Naive thymus-derived CD4-positive, alpha-beta T cell (primary cell): Measurements from ENCODE around the gene SEL1L3. TPM values are rescaled to one million over a fixed set of nuclear protein-coding genes. Genes with fewer than 3 reads are reported as not detected.

Source experiments
- ATAC-seq: fragments of 150-1000 bp; cut with Tn5 transposase; 2 replicates; pipeline ENCODE4 v1.10.0; 2021; ENCODE audit warnings: mild to moderate bottlenecking, moderate library complexity
- CTCF ChIA-PET: fragments of 350-600 bp; sonication (Branson Sonifier 250); formaldehyde crosslinking; loops from one replicate; lab custom pipeline; 2021; ENCODE audit warnings: antibody characterized with exemption; lab: Charles Lee
- POLR2A ChIA-PET: fragments of 350-600 bp; sonication (Branson Sonifier 250); formaldehyde crosslinking; loops from one replicate; lab custom pipeline; 2021; ENCODE audit warnings: antibody characterized with exemption, inconsistent platforms; lab: Charles Lee
- DNase-seq, 9 donors: peaks; one replicate each; pipeline versions ENCODE4 v3.0.0 to v3.0.0-alpha.2; 2020 to 2022; ENCODE audit warnings: mixed read lengths in 1 of 9
- H3K27ac ChIP-seq: one replicate; pipeline ENCODE4 v1.7.0; 2013; ENCODE audit warnings: mild to moderate bottlenecking, low read depth, low read length, moderate library complexity
- H3K27me3 ChIP-seq, 2 donors: one replicate each; pipeline ENCODE4 v1.7.0; 2013; ENCODE audit warnings: low read length in 2 of 2, mild to moderate bottlenecking in 2 of 2, moderate library complexity in 2 of 2; ENCODE audit not compliant: control insufficient read depth in 2 of 2, insufficient read depth in 2 of 2
- H3K36me3 ChIP-seq, 3 experiments: 1 replicate in 2 of 3; 2 replicates in 1 of 3; pipeline ENCODE4 v1.7.0; 2013; ENCODE audit warnings: low read length in 3 of 3, mild to moderate bottlenecking in 3 of 3, moderate library complexity in 1 of 3; ENCODE audit not compliant: insufficient read depth in 3 of 3, control insufficient read depth in 2 of 3
- H3K4me1 ChIP-seq, 2 donors: one replicate each; pipeline ENCODE4 v1.7.0; 2013; ENCODE audit warnings: low read length in 2 of 2, mild to moderate bottlenecking in 2 of 2, moderate library complexity in 1 of 2; ENCODE audit not compliant: control insufficient read depth in 2 of 2, insufficient read depth in 2 of 2
- H3K4me3 ChIP-seq: 2 replicates; pipeline ENCODE4 v1.7.0; 2013; ENCODE audit warnings: mild to moderate bottlenecking, low read length
- H3K9me3 ChIP-seq, 3 experiments: 1 replicate in 2 of 3; 2 replicates in 1 of 3; pipeline ENCODE4 v1.7.0; 2013; ENCODE audit warnings: low read length in 3 of 3; ENCODE audit not compliant: control insufficient read depth in 2 of 3
- H3K27ac Mint-ChIP-seq, 9 donors: one replicate each; pipeline ENCODE4 v1.8.0; 2020 to 2022; ENCODE audit warnings: mixed read lengths in 9 of 9, mild to moderate bottlenecking in 8 of 9, moderate library complexity in 5 of 9, inconsistent platforms in 2 of 9
- H3K27me3 Mint-ChIP-seq, 5 donors: one replicate each; pipeline ENCODE4 v1.8.0; 2021 to 2022; ENCODE audit warnings: mixed read lengths in 5 of 5, mild to moderate bottlenecking in 1 of 5
- H3K36me3 Mint-ChIP-seq, 5 donors: one replicate each; pipeline ENCODE4 v1.8.0; 2020 to 2022; ENCODE audit warnings: mixed read lengths in 5 of 5, mild to moderate bottlenecking in 3 of 5, inconsistent platforms in 1 of 5
- H3K4me1 Mint-ChIP-seq, 7 donors: one replicate each; pipeline ENCODE4 v1.8.0; 2020 to 2022; ENCODE audit warnings: mixed read lengths in 7 of 7, mild to moderate bottlenecking in 3 of 7, inconsistent platforms in 1 of 7
- H3K4me3 Mint-ChIP-seq, 10 donors: one replicate each; pipeline ENCODE4 v1.8.0; 2020 to 2022; ENCODE audit warnings: mild to moderate bottlenecking in 10 of 10, mixed read lengths in 10 of 10, moderate library complexity in 6 of 10, inconsistent platforms in 2 of 10
- H3K9me3 Mint-ChIP-seq, 11 donors: one replicate each; pipeline ENCODE4 v1.8.0; 2020 to 2022; ENCODE audit warnings: mixed read lengths in 11 of 11, mild to moderate bottlenecking in 4 of 11, inconsistent platforms in 1 of 11, moderate library complexity in 1 of 11
- intact Hi-C, 2 donors: fragments of 100-400 bp; cut with micrococcal nuclease; formaldehyde crosslinking; loops; one replicate each; pipeline ENCODE4 v1.15.1; 2023
- polyA plus RNA-seq, 2 donors: library from polyadenylated mRNA; unstranded; fragments of 300-500 nt; fragmentation: Illumina TruSeq; gene quantifications; one replicate each; pipeline ENCODE4 v1.2.3, GENCODE V29; 2021
- total RNA-seq, 6 experiments: library from RNA in 5 of 6; stranded (reverse) in 5 of 6; gene quantifications; 1 replicate in 5 of 6; 2 replicates in 1 of 6; pipeline ENCODE4 v1.2.3 and lab custom pipeline; 2021 to 2026

SEL1L3 gene
- total and polyA plus RNA-seq, 7 experiments from 2014 or later, result 15.9 to 55.8 (median 42.3) TPM

DNA sequence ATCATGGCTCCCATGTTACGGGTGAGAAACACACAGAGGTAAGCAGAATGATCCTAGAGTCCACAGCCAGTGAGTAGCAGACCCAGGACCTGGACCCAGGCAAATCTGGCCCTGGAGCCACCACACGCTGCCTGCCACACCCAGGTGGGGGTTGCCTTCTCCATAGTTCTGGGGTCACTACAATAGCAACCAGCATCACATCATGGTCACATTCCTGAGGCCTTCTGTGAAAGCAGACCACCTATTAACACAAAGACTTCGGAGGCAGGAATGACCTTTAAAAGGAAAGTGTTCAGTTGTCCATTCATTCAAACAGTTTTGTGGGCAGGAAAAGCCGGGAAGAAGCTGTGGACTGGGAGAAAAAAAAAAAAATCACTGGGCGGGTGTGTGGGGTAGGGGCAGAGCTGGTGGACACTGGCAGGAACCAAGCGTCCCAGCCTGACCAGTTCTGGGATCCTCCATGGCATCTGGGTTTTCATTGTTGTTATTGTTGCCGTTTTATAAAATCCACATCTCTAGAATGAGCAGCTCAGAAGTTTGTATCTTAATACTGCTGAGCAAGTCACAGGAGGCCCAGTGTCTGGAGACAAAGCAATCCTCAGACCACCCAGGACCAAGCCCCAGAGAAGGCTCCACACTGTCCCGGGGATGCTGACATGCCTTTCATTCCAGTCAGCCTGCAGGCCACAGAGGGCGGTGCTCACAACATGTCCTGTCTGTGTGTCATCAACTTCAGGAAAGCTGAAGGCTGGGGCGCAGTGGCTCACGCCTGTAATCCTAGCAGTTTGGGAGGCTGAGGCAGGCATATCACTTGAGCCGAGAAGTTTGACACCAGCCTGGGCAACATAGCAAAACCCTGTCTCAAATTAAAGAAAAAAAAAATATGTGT lies 67.0 kb downstream of the SEL1L3 start:
- no peak overlapping the region for H3K27ac Mint-ChIP-seq
- no peaks in the 10 kb centered on the region for H3K9me3 Mint-ChIP-seq
- ChIA-PET POLR2A (no interaction called here), CTCF (interaction anchor here (0.6 kb wide), 1 partner anchor 197 kb away, joined by 3 read pairs; no protein-coding TSS in a partner anchor)
- H3K9me3 ChIP-seq, result no peaks in the 10 kb centered on the region
- no peak overlapping the region for H3K4me3 ChIP-seq
- peaks cover 0 to 24% (median 0%) of the 10 kb centered on the region in 7 donors for H3K4me1 Mint-ChIP-seq
- H3K27me3 ChIP-seq, result no peaks in the 10 kb centered on the region
- H3K27ac ChIP-seq, result no peak overlapping the region
- no peak overlapping the region for H3K4me3 Mint-ChIP-seq
- ATAC-seq (no peak), DNase-seq (no peak)
- H3K36me3 Mint-ChIP-seq, result peaks cover 42 to 76% (median 60%) of the 10 kb centered on the region in 5 donors
- H3K4me1 ChIP-seq, result no peaks in the 10 kb centered on the region
- peaks cover 0 to 29% (median 4%) of the 10 kb centered on the region in 3 experiments for H3K36me3 ChIP-seq
- intact Hi-C loops, result no loop called here
- H3K27me3 Mint-ChIP-seq, result no peaks in the 10 kb centered on the region

DNA sequence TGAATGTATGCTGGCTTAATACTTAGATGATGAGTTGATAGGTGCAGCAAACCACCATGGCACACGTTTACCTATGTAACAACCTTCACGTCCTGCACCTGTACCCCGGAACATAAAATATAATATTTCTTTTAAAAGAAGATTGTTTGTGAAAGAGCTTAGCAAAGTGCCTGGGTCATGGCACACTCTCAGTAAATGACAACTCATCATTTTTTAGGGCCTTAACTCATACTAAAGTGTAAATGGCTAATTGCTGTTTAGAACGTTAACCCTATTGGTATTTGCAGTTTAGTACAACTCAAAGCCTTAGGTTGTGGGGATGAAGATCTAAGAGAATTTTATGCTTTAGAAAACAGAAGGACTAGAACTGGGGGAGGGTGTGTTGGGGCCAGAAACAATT lies 67.7 kb downstream of the SEL1L3 start:
- H3K4me3 ChIP-seq, result no peak overlapping the region
- intact Hi-C loops, result no loop called here
- H3K36me3 ChIP-seq, result peaks cover 0 to 29% (median 4%) of the 10 kb centered on the region in 3 experiments
- H3K4me1 ChIP-seq, result no peaks in the 10 kb centered on the region
- no peak for DNase-seq
- Mint-ChIP-seq H3K27me3 (no peaks in the 10 kb centered on the region), H3K36me3 (peaks cover 44 to 79% (median 62%) of the 10 kb centered on the region in 5 donors), H3K27ac (no peak overlapping the region), H3K4me3 (no peak overlapping the region), H3K9me3 (no peaks in the 10 kb centered on the region), H3K4me1 (peaks cover 0 to 24% (median 0%) of the 10 kb centered on the region in 7 donors)
- no peak overlapping the region for H3K27ac ChIP-seq
- ChIA-PET POLR2A (no interaction called here), CTCF (no interaction called here)
- ATAC-seq, result no peak
- no peaks in the 10 kb centered on the region for H3K27me3 ChIP-seq
- H3K9me3 ChIP-seq, result no peaks in the 10 kb centered on the region

DNA sequence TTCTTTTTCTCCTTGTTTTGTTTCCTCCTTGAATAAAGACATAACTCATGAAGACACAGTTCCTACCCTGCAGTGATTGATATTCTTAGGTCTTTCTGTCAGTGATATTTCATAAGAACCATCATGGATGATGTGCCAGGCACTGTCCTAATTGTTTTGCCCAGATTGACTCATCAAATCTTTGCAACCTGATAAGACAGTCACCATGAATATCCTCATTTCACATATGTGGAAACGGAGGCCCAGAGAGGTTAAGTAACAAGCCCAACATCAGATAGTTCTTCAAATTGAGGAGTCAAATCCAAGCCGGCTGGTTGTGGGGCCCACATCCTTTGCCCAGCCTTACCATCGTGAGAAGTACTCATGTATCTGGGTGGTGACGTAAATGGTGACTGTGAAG lies 69.9 kb downstream of the SEL1L3 start:
- Mint-ChIP-seq H3K4me3 (no peak overlapping the region), H3K36me3 (peaks cover 44 to 82% (median 65%) of the 10 kb centered on the region in 5 donors), H3K9me3 (no peaks in the 10 kb centered on the region), H3K27ac (no peak overlapping the region), H3K27me3 (no peaks in the 10 kb centered on the region), H3K4me1 (peaks cover 0 to 24% (median 0%) of the 10 kb centered on the region in 7 donors)
- Histone ChIP-seq H3K27ac (no peak overlapping the region), H3K9me3 (no peaks in the 10 kb centered on the region), H3K27me3 (no peaks in the 10 kb centered on the region), H3K36me3 (peaks cover 0 to 26% (median 4%) of the 10 kb centered on the region in 3 experiments), H3K4me3 (no peak overlapping the region), H3K4me1 (no peaks in the 10 kb centered on the region)
- ChIA-PET CTCF (no interaction called here), POLR2A (no interaction called here)
- DNase-seq, result no peak
- no peak for ATAC-seq
- intact Hi-C loops, result no loop called here

DNA sequence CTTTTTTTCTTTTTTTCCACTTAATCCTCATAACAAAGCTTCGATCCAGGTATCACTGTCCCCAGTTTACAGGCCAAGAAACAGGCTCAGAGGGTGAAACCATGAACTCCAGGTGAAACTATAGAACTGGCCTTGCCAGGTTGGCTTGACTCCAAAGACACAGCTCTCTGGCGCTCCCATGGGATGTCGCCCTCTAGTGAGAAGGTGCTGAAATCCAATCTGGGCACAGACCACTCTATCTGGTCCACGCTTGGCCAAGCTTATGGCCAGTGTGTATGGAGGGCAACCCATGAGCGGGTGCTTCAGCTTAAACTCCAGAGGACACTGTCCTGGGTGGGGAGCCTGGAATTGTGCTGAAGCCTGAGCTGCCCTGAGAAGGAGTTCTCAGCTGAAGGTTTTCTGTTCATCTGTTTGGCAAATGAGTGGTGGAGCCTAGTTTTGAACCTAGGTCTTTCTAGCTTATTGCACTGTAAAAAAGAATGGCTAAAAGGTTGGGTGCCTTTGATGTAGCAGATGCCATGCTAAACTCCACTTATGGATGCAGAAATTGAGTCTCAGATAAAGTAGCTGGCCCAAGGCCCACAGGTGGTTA lies 70.5 kb downstream of the SEL1L3 start:
- ChIA-PET CTCF (interaction anchor here (0.6 kb wide), 1 partner anchor 21 kb away, joined by 3 read pairs; no protein-coding TSS in a partner anchor), POLR2A (no interaction called here)
- Mint-ChIP-seq H3K4me3 (no peak overlapping the region), H3K9me3 (no peaks in the 10 kb centered on the region), H3K36me3 (peaks cover 41 to 80% (median 62%) of the 10 kb centered on the region in 5 donors), H3K27ac (peak overlapping the region in 1 of 9 donors; percentile 16), H3K27me3 (no peaks in the 10 kb centered on the region), H3K4me1 (peaks cover 0 to 19% (median 0%) of the 10 kb centered on the region in 7 donors)
- no peak for ATAC-seq
- Histone ChIP-seq H3K9me3 (no peaks in the 10 kb centered on the region), H3K36me3 (peaks cover 0 to 24% (median 4%) of the 10 kb centered on the region in 3 experiments), H3K27me3 (no peaks in the 10 kb centered on the region), H3K4me3 (no peak overlapping the region), H3K27ac (no peak overlapping the region), H3K4me1 (no peaks in the 10 kb centered on the region)
- DNase-seq, result no peak
- intact Hi-C loops, result no loop called here

DNA sequence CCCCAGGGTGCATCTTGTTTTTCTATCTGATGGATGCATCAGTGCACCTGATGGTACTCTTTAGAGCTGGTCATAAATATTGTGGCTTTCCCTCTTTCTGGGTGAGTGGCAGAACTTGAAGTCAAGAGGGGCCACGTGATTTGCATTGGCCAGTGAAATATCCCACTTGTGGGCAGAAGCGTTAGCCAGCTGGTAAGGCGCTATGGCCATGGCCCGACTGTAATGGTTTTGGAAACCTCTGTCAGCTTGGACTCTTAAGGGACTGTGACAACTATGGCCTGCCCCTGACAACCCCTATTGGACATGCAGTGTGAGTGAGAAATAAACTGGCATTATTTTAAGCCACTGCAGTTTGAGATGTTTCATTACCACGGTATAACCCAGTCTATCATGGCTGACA lies 72.8 kb downstream of the SEL1L3 start:
- CTCF ChIA-PET, result no interaction called here
- DNase-seq, result no peak

DNA sequence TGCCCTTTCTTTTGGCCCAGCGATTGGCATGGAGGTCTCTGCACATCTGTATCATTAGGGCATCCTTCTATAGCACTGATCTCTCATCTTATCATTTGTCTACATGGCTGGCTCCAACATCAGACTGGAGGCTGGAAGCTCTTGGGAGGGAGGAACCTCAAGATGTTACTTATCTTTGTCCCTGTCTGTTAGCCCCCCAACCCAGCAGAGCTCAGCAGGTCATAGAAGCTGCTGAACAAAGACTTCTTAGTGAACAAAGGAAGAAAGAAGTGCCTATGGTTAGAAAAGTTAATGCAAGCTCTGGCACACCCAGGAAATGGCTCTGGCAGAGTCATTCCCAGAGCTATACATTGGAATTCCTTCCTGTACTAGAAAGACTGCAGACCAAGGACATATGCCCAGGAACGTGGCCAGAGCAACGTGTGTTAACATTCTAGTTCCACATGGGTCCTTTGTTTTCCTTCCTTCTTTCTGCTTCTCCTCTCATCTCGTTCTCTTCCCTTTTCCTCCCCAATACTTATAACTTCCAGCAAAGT lies 74.0 kb downstream of the SEL1L3 start:
- H3K9me3 Mint-ChIP-seq, result no peaks in the 10 kb centered on the region
- H3K4me1 Mint-ChIP-seq, result peaks cover 0 to 7% (median 0%) of the 10 kb centered on the region in 7 donors
- DNase-seq, result no peak
- intact Hi-C loops, result no loop called here
- POLR2A ChIA-PET, result no interaction called here
- no peak for ATAC-seq
- CTCF ChIA-PET, result no interaction called here
- no peak overlapping the region for H3K27ac ChIP-seq
- no peak overlapping the region for H3K4me3 ChIP-seq
- no peak overlapping the region for H3K4me3 Mint-ChIP-seq
- peaks cover 24 to 67% (median 55%) of the 10 kb centered on the region in 5 donors for H3K36me3 Mint-ChIP-seq
- H3K4me1 ChIP-seq, result no peaks in the 10 kb centered on the region
- no peaks in the 10 kb centered on the region for H3K27me3 Mint-ChIP-seq
- H3K9me3 ChIP-seq, result no peaks in the 10 kb centered on the region
- H3K27ac Mint-ChIP-seq, result no peak overlapping the region
- no peaks in the 10 kb centered on the region for H3K27me3 ChIP-seq
- peaks cover 0 to 40% (median 0%) of the 10 kb centered on the region in 3 experiments for H3K36me3 ChIP-seq

More for the DNA sequence above, 72.8 kb downstream of the SEL1L3 start:
- intact Hi-C loops, result no loop called here
- Histone ChIP-seq H3K27me3 (no peaks in the 10 kb centered on the region), H3K9me3 (no peaks in the 10 kb centered on the region), H3K4me3 (no peak overlapping the region), H3K36me3 (peaks cover 0 to 37% (median 0%) of the 10 kb centered on the region in 3 experiments), H3K4me1 (no peaks in the 10 kb centered on the region), H3K27ac (no peak overlapping the region)
- no peak overlapping the region for H3K27ac Mint-ChIP-seq
- peaks cover 0 to 11% (median 0%) of the 10 kb centered on the region in 7 donors for H3K4me1 Mint-ChIP-seq
- no peak overlapping the region for H3K4me3 Mint-ChIP-seq
- no peaks in the 10 kb centered on the region for H3K9me3 Mint-ChIP-seq
- H3K27me3 Mint-ChIP-seq, result no peaks in the 10 kb centered on the region
- peaks cover 34 to 74% (median 57%) of the 10 kb centered on the region in 5 donors for H3K36me3 Mint-ChIP-seq
- POLR2A ChIA-PET, result no interaction called here
- ATAC-seq, result no peak
